Mucosa of gallbladder (tissue), 1 donor: Measurements from ENCODE around the gene TNXB. TPM values are rescaled to one million over a fixed set of nuclear protein-coding genes. Genes with fewer than 3 reads are reported as not detected.
"Not testable (repeated sequence)": the region's sequence is repeated elsewhere in the genome, so short reads cannot be mapped to it uniquely, and the experiment has no call there.

ENCODE experiments used
- DNase-seq: peaks from one replicate; pipeline ENCODE4 v3.0.0-alpha.2; 2020; ENCODE audit warnings: low spot score
- total RNA-seq: library from RNA; stranded (reverse); gene quantifications from one replicate; pipeline ENCODE4 v1.2.1, GENCODE V29; 2021
- donor health status: DM: no; HTN: no; CAD: no.

The TNXB gene
- total RNA-seq, 1 donor from 2014 or later, result 30.1 TPM

- not testable (repeated sequence) for DNase-seq
These were observed 104.1 kb downstream of the TNXB start for GRCh38 chr6:32004864-32005537.

- not testable (repeated sequence) for DNase-seq
These were observed 104.7 kb downstream of the TNXB start for GRCh38 chr6:32004393-32004792.

GRCh38 chr6:32003301-32003700, 105.8 kb downstream of the TNXB start:
- not testable (repeated sequence) for DNase-seq

GRCh38 chr6:32002546-32003268, 106.4 kb downstream of the TNXB start:
- not testable (repeated sequence) for DNase-seq

GRCh38 chr6:31996385-31996784, 112.8 kb downstream of the TNXB start:
- not testable (repeated sequence) for DNase-seq

- DNase-seq, result not testable (repeated sequence)
These were observed 114.7 kb downstream of the TNXB start for GRCh38 chr6:31994421-31994820.

Other genes starting within 250 kb of the TNXB start
- 91.2 TPM for gene NEU1, start 246.5 kb downstream of the TNXB start, total RNA-seq
- gene SLC44A4, start 230.3 kb downstream of the TNXB start, total RNA-seq, result 457 TPM
- 63.4 TPM for gene EHMT2, start 211.6 kb downstream of the TNXB start, total RNA-seq
- gene ZBTB12, start 207.3 kb downstream of the TNXB start, total RNA-seq, result 11.8 TPM
- 14.8 TPM for gene C2, start 181.6 kb downstream of the TNXB start, total RNA-seq
- 476 TPM for gene CFB, start 163.2 kb downstream of the TNXB start, total RNA-seq
- gene NELFE, start 150.4 kb downstream of the TNXB start, total RNA-seq, result 52.1 TPM
- gene SKIC2, start 150.2 kb downstream of the TNXB start, total RNA-seq, result 81.3 TPM
- 27.6 TPM for gene DXO, start 137.2 kb downstream of the TNXB start, total RNA-seq
- gene C4A, start 127.3 kb downstream of the TNXB start, total RNA-seq, result 179 TPM
- 155 TPM for gene C4B, start 94.5 kb downstream of the TNXB start, total RNA-seq
- 1.3 TPM for gene CYP21A2, start 70.9 kb downstream of the TNXB start, total RNA-seq
- gene ATF6B, start 18.9 kb upstream of the TNXB start, total RNA-seq, result 119 TPM
- gene FKBPL, start 20.9 kb upstream of the TNXB start, total RNA-seq, result 5.0 TPM
- gene PRRT1, start 42.6 kb upstream of the TNXB start, total RNA-seq, result 3.7 TPM
- 17.4 TPM for gene PPT2, start 44.8 kb upstream of the TNXB start, total RNA-seq
- 13.6 TPM for gene EGFL8, start 55.3 kb upstream of the TNXB start, total RNA-seq
- gene AGPAT1, start 66.7 kb upstream of the TNXB start, total RNA-seq, result 88.4 TPM
- gene RNF5, start 69.1 kb upstream of the TNXB start, total RNA-seq, result 93.1 TPM
- gene AGER, start 74.9 kb upstream of the TNXB start, total RNA-seq, result 11.8 TPM
- 95.0 TPM for gene PBX2, start 80.9 kb upstream of the TNXB start, total RNA-seq
- gene GPSM3, start 83.3 kb upstream of the TNXB start, total RNA-seq, result 19.6 TPM
- 14.9 TPM for gene NOTCH4, start 114.7 kb upstream of the TNXB start, total RNA-seq